Activated CD4-positive, alpha-beta T cell treated with anti-CD3 and anti-CD28 coated beads, Interleukin-2, amount 10 ng/mL, durations not matched to agents 7 days and 5 days (primary cell): Measurements from ENCODE around the gene CDK10. TPM values are rescaled to one million over a fixed set of nuclear protein-coding genes. Genes with fewer than 3 reads are reported as not detected.
"Not testable (repeated sequence)": the region's sequence is repeated elsewhere in the genome, so short reads cannot be mapped to it uniquely, and the experiment has no call there.

Source experiments
- CTCF ChIA-PET: fragments of 350-600 bp; sonication (Branson Sonifier 250); formaldehyde crosslinking; loops from one replicate; lab custom pipeline; 2021; ENCODE audit warnings: antibody characterized with exemption; lab: Charles Lee
- POLR2A ChIA-PET: fragments of 350-600 bp; sonication (Branson Sonifier 250); formaldehyde crosslinking; loops from one replicate; lab custom pipeline; 2021; ENCODE audit warnings: antibody characterized with exemption; lab: Charles Lee
- DNase-seq: peaks from one replicate; pipeline ENCODE4 v3.0.0-alpha.2; 2020
- H3K27ac Mint-ChIP-seq: one replicate; pipeline ENCODE4 v1.8.0; 2021; ENCODE audit warnings: mild to moderate bottlenecking, moderate library complexity, mixed read lengths
- H3K27me3 Mint-ChIP-seq: one replicate; pipeline ENCODE4 v1.8.0; 2021; ENCODE audit warnings: mixed read lengths
- H3K36me3 Mint-ChIP-seq: one replicate; pipeline ENCODE4 v1.8.0; 2021; ENCODE audit warnings: low read depth, mixed read lengths
- H3K4me1 Mint-ChIP-seq: one replicate; pipeline ENCODE4 v1.8.0; 2021; ENCODE audit warnings: mixed read lengths
- H3K4me3 Mint-ChIP-seq: one replicate; pipeline ENCODE4 v1.8.0; 2021; ENCODE audit warnings: mild to moderate bottlenecking, moderate library complexity, mixed read lengths
- H3K9me3 Mint-ChIP-seq: one replicate; pipeline ENCODE4 v1.8.0; 2021; ENCODE audit warnings: mixed read lengths
- total RNA-seq, 2 experiments: library from RNA; stranded (reverse); gene quantifications; one replicate each; pipeline ENCODE4 v1.2.3, GENCODE V29; 2021

The CDK10 gene
- total RNA-seq, 2 experiments from 2014 or later: 83.1 to 96.8 TPM

DNA sequence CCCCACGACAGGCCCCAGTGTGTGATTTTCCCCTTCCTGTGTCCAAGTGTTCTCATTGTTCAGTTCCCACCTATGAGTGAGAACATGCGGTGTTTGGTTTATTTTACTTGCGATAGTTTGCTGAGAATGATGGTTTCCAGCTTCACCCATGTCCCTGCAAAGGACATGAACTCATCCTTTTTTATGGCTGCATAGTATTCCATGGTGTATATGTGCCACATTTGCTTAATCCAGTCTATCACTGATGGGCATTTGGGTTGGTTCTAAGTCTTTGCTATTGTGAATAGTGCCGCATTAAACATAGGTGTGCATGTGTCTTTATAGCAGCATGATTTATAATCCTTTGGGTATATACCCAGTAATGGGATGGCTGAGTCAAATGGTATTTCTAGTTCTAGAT, 14.9 kb upstream of the CDK10 start:
- peaks cover 18% of the 10 kb centered on the region for H3K4me1 Mint-ChIP-seq
- H3K27me3 Mint-ChIP-seq, H3K27ac Mint-ChIP-seq, DNase-seq, H3K9me3 Mint-ChIP-seq, H3K4me3 Mint-ChIP-seq, H3K36me3 Mint-ChIP-seq, POLR2A ChIA-PET: not testable (repeated sequence)
- CTCF ChIA-PET: interaction anchor here (0.6 kb wide), 2 partner anchors 19 to 174 kb away, joined by 3 to 4 read pairs; no protein-coding TSS in a partner anchor

GRCh38 chr16:89672177-89672941, 14.1 kb upstream of the CDK10 start:
- H3K4me1 Mint-ChIP-seq: peaks cover 18% of the 10 kb centered on the region
- no peak overlapping the region for H3K4me3 Mint-ChIP-seq
- POLR2A ChIA-PET: no interaction called here
- H3K9me3 Mint-ChIP-seq: no peaks in the 10 kb centered on the region
- H3K27ac Mint-ChIP-seq: no peak overlapping the region
- no peak for DNase-seq
- no peaks in the 10 kb centered on the region for H3K36me3 Mint-ChIP-seq
- H3K27me3 Mint-ChIP-seq: no peaks in the 10 kb centered on the region
- CTCF ChIA-PET: no interaction called here

- H3K4me3 Mint-ChIP-seq: no peak overlapping the region
- no peak overlapping the region for H3K27ac Mint-ChIP-seq
- CTCF ChIA-PET: interaction anchor here (0.6 to 1.0 kb wide), 3 partner anchors 11 to 166 kb away, joined by 3 to 6 read pairs (median 3); no protein-coding TSS in a partner anchor
- H3K36me3 Mint-ChIP-seq: peaks cover 2% of the 10 kb centered on the region
- no peaks in the 10 kb centered on the region for H3K27me3 Mint-ChIP-seq
- H3K4me1 Mint-ChIP-seq: no peaks in the 10 kb centered on the region
- DNase-seq: no peak
- no peaks in the 10 kb centered on the region for H3K9me3 Mint-ChIP-seq
- POLR2A ChIA-PET: no interaction called here
Observed at GRCh38 chr16:89678258-89678657, 8.2 kb upstream of the CDK10 start.

DNA sequence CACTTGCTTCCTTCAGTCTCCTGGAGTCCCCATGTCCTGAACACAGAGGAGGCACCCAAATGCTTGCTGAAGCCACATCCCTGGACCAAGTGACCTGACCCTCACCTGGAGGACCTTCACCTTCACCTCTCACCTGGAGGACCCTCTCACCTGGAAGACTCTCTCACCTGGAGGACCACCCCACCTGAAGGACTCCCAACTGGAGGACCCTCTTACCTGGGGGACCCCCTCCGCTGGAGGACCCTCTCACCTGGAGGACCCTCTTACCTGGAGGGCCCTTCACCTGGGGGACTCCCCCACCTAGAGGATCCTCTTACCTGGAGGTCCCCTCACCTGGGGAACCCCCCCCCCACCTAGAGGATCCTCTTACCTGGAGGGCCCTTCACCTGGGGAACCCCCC, 573 bp upstream of the CDK10 start:
- ChIA-PET POLR2A (no interaction called here), CTCF (interaction anchor here (0.6 to 2.6 kb wide), 5 partner anchors 10 to 766 kb away, joined by 3 to 19 read pairs (median 6); no protein-coding TSS in a partner anchor)
- Mint-ChIP-seq H3K27ac (peak overlapping the region; percentile 19), H3K36me3 (peaks cover 12% of the 10 kb centered on the region), H3K27me3 (no peaks in the 10 kb centered on the region), H3K4me1 (peaks cover 24% of the 10 kb centered on the region), H3K4me3 (peak overlapping the region; percentile 92), H3K9me3 (peaks cover 3% of the 10 kb centered on the region)
- no peak for DNase-seq

DNA sequence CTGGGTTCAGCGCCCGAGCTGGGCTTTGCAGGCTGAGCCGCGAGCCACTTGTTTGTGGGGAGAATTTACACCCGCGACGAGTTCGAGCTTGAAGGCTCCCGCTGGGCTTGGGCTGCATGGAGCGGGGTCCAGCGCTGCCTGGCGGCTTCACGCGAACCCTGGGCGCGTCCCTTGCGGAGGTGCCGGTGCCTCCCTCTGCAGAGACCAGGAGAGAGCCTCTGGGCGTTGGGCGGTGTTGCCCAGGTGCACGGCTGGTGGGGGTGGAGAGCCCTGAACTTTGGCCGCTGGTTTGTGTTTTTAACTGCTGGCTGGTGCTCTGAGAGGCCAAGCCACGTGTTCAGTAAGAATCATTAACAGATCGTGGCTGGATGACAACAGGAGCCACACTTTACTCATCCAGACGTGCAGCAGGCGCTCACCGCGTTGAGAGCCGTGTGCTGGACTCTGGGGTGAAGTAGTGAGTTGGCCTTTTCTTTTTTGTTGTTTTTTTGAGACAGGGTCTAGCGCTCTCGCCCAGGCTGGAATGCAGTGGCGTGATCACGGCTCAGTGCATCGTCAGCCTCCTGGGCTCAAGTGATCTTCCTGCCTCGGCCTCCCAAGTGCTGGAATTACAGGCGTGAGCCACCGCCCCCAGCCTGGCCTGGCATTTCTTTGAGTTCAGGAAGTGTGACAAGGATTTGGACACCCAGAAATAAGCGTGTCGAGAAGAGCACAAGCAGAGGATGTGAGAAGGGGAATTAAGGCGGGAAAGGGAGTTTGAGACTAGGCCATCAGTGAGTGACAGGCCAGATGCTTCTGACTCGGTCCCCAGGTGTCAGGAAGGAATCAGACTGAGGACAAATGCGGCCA, 827 bp downstream of the CDK10 start:
- POLR2A ChIA-PET: no interaction called here

GRCh38 chr16:89688395-89688794, 1.9 kb downstream of the CDK10 start:
- Mint-ChIP-seq H3K4me1 (peaks cover 24% of the 10 kb centered on the region), H3K27me3 (no peaks in the 10 kb centered on the region), H3K9me3 (peaks cover 3% of the 10 kb centered on the region), H3K36me3 (peaks cover 15% of the 10 kb centered on the region), H3K4me3 (peak overlapping the region; percentile 92), H3K27ac (peak overlapping the region; percentile 46)
- ChIA-PET POLR2A (no interaction called here), CTCF (interaction anchor here (2.6 kb wide), 1 partner anchor 11 kb away, joined by 22 read pairs; no protein-coding TSS in a partner anchor)
- no peak for DNase-seq

More for the DNA sequence above, 827 bp downstream of the CDK10 start:
- peaks cover 3% of the 10 kb centered on the region for H3K9me3 Mint-ChIP-seq
- peaks cover 12% of the 10 kb centered on the region for H3K36me3 Mint-ChIP-seq
- peak overlapping the region; percentile 80 for H3K27ac Mint-ChIP-seq
- H3K4me1 Mint-ChIP-seq: peaks cover 24% of the 10 kb centered on the region
- CTCF ChIA-PET: interaction anchor here (1.7 to 2.6 kb wide), 4 partner anchors 12 to 19 kb away, joined by 6 to 22 read pairs (median 14); no protein-coding TSS in a partner anchor
- H3K27me3 Mint-ChIP-seq: no peaks in the 10 kb centered on the region
- DNase-seq: no peak
- H3K4me3 Mint-ChIP-seq: peak overlapping the region; percentile 92

- ChIA-PET POLR2A (no interaction called here), CTCF (interaction anchor here (2.6 kb wide), 1 partner anchor 10 kb away, joined by 22 read pairs; no protein-coding TSS in a partner anchor)
- Mint-ChIP-seq H3K27me3 (no peaks in the 10 kb centered on the region), H3K36me3 (peaks cover 18% of the 10 kb centered on the region), H3K4me3 (no peak overlapping the region), H3K27ac (no peak overlapping the region), H3K9me3 (peaks cover 3% of the 10 kb centered on the region), H3K4me1 (peaks cover 24% of the 10 kb centered on the region)
- DNase-seq: no peak
Observed at GRCh38 chr16:89689142-89689541, 2.7 kb downstream of the CDK10 start.

- CTCF ChIA-PET: interaction anchor here (0.6 to 2.6 kb wide), 2 partner anchors 10 to 12 kb away, joined by 3 to 22 read pairs; no protein-coding TSS in a partner anchor
- POLR2A ChIA-PET, H3K9me3 Mint-ChIP-seq, H3K27ac Mint-ChIP-seq, H3K4me3 Mint-ChIP-seq, DNase-seq, H3K27me3 Mint-ChIP-seq: not testable (repeated sequence)
- Mint-ChIP-seq H3K36me3 (peaks cover 17% of the 10 kb centered on the region), H3K4me1 (peaks cover 24% of the 10 kb centered on the region)
Observed at GRCh38 chr16:89689621-89690020, 3.1 kb downstream of the CDK10 start.

GRCh38 chr16:89690392-89690901, 4.0 kb downstream of the CDK10 start:
- no peak for DNase-seq
- CTCF ChIA-PET: interaction anchor here (2.5 kb wide), 1 partner anchor 10 kb away, joined by 8 read pairs; the partner anchor contains the start of gene SPATA2L
- POLR2A ChIA-PET: no interaction called here
- H3K36me3 Mint-ChIP-seq: peaks cover 14% of the 10 kb centered on the region
- H3K4me1 Mint-ChIP-seq: peaks cover 21% of the 10 kb centered on the region
- H3K4me3 Mint-ChIP-seq: no peak overlapping the region
- H3K9me3 Mint-ChIP-seq: no peaks in the 10 kb centered on the region
- no peaks in the 10 kb centered on the region for H3K27me3 Mint-ChIP-seq
- no peak overlapping the region for H3K27ac Mint-ChIP-seq

DNA sequence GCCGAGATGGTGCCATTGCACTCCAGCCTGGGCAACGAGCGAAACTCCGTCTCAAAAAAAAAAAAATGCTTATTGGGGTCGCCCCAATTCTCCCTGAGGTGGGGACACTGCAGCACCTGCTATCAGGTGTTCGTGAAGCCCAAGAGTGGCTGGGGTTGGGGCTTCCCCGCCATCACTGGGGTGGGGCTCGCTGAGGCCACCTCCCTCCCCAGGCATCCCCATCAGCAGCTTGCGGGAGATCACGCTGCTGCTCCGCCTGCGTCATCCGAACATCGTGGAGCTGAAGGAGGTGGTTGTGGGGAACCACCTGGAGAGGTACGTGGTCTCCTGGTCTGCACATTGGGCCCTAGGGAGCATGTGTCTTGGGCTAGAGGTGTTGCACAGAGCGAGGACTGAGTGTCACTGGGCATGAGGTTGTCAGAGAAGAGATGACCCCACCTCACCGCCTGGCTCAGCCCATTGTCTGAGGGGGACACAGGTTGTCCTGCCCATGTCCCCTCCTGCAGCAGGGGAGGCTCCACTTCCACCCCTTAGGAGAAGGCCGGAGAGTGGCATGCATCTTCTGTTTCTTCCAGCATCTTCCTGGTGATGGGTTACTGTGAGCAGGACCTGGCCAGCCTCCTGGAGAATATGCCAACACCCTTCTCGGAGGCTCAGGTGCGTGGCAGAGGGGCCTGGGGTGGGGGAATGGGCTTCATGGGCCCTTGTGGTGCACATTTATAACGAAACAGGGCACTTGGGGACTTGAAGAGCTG, 4.9 kb downstream of the CDK10 start:
- POLR2A ChIA-PET: no interaction called here
- no peaks in the 10 kb centered on the region for H3K27me3 Mint-ChIP-seq
- peaks cover 24% of the 10 kb centered on the region for H3K4me1 Mint-ChIP-seq
- no peak overlapping the region for H3K27ac Mint-ChIP-seq
- H3K36me3 Mint-ChIP-seq: peaks cover 14% of the 10 kb centered on the region
- no peak for DNase-seq
- no peaks in the 10 kb centered on the region for H3K9me3 Mint-ChIP-seq
- CTCF ChIA-PET: interaction anchor here (1.1 to 2.5 kb wide), 2 partner anchors 9 to 14 kb away, joined by 3 to 8 read pairs; partner anchors contain the start of gene SPATA2L
- H3K4me3 Mint-ChIP-seq: no peak overlapping the region

DNA sequence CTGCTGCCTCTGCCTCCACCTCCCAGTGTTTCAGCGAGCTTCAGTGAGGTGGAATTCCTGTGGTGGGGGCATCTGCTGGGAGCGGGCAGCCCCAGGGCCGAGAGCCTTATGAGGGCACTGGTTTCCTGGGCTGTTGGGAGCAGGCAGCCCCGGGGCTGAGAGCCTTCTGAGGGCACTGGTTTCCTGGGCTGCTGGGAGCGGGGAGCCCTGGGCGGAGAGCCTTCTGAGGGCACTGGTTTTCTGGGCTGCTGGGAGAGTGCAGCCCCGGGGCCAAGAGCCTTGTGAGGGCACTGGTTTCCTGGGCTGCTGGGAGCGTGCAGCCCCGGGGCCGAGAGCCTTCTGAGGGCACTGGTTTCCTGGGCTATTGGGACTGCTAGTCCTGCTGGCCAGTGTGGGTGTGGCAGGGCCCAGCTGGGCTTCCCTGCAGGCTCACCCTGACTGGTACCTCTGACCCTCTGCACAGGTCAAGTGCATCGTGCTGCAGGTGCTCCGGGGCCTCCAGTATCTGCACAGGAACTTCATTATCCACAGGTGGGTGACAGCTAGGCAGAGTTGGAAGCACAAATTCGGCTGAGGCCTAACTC, 5.6 kb downstream of the CDK10 start:
- Mint-ChIP-seq H3K9me3 (no peaks in the 10 kb centered on the region), H3K27ac (no peak overlapping the region), H3K27me3 (no peaks in the 10 kb centered on the region), H3K4me3 (no peak overlapping the region), H3K4me1 (peaks cover 26% of the 10 kb centered on the region), H3K36me3 (peaks cover 14% of the 10 kb centered on the region)
- ChIA-PET CTCF (interaction anchor here (1.1 to 2.5 kb wide), 2 partner anchors 8 to 14 kb away, joined by 3 to 8 read pairs; partner anchors contain the start of gene SPATA2L), POLR2A (no interaction called here)
- DNase-seq: no peak
